Middle frontal gyrus (tissue), 1 donor: ENCODE measurements around the gene LRRC37B.
"Not testable (repeated sequence)": the region's sequence is repeated elsewhere in the genome, so short reads cannot be mapped to it uniquely, and the experiment has no call there.

Experiments used
- DNase-seq: peaks from one replicate; pipeline ENCODE4 v3.0.0-alpha.2; 2015; ENCODE audit warnings: low spot score; ENCODE audit errors: extremely low spot score

Gene LRRC37B

GRCh38 chr17:32086833-32087232 lies 79.7 kb downstream of the LRRC37B start:
- not testable (repeated sequence) for DNase-seq

- DNase-seq: not testable (repeated sequence)
Observed at GRCh38 chr17:32092062-32092461, 84.9 kb downstream of the LRRC37B start.

DNA sequence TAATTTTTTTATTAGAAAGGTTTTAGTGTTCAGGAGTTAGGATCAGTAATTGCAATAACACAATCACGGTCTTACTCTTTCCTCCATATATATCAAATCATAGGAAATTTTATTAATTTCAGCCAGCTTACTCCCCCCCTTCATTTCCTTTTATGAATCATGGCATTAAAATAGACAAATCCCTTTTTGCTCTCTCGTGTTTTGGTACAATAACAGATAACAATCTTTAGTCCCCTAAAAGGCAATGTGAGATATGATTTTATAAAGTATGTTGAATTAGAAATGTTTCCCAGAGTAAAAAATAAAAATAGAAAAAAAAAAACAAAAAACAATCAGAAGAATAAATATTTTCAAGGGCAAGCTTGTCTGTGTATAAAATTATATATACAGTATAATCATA lies 92.5 kb downstream of the LRRC37B start:
- DNase-seq: no peak

DNA sequence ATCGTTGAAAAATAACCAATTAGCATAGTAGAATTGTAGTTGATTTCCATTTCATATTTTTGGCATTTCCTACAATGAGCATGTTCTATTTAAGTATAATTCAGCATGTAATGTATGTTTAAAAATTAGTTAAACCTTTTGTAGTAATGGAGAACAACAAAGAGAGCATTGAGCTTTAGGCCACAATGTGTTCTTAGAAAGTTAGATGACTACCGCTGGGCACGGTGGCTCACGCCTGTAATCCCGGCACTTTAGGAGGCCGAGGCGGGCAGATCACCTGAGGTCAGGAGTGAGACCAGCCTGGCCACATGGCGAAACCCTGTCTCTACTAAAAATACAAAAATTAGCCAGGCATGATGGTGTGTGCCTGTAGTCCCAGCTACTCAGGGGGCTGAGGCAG lies 93.1 kb downstream of the LRRC37B start:
- DNase-seq: not testable (repeated sequence)

GRCh38 chr17:32100971-32101631 lies 93.9 kb downstream of the LRRC37B start:
- DNase-seq: no peak

- no peak for DNase-seq
Observed at GRCh38 chr17:32102172-32102571, 95.0 kb downstream of the LRRC37B start.

- DNase-seq: no peak
Observed at GRCh38 chr17:32102646-32103186, 95.5 kb downstream of the LRRC37B start.
